Upper lobe of right lung (tissue), 1 donor: Measurements from ENCODE around the gene FREY1. TPM values are rescaled to one million over a fixed set of nuclear protein-coding genes. Genes with fewer than 3 reads are reported as not detected.

Experiments
- ATAC-seq: fragments of 200-7000 bp; cut with Tn5 transposase; one replicate; pipeline ENCODE4 v1.9.1; 2020; ENCODE audit warnings: mild to moderate bottlenecking, moderate library complexity
- DNase-seq: peaks from one replicate; pipeline ENCODE4 v3.0.0-alpha.2; 2020
- H3K27ac ChIP-seq: fragments of 200-600 bp; one replicate; pipeline ENCODE4 v1.8.0; 2022
- H3K27me3 ChIP-seq: fragments of 200-600 bp; one replicate; pipeline ENCODE4 v1.8.0; 2022; ENCODE audit warnings: mild to moderate bottlenecking
- H3K36me3 ChIP-seq: fragments of 200-600 bp; one replicate; pipeline ENCODE4 v1.8.0; 2022
- H3K4me1 ChIP-seq: fragments of 200-600 bp; one replicate; pipeline ENCODE4 v1.8.0; 2022
- H3K4me3 ChIP-seq: fragments of 200-600 bp; one replicate; pipeline ENCODE4 v1.8.0; 2022; ENCODE audit warnings: mild to moderate bottlenecking
- H3K9me3 ChIP-seq: fragments of 200-600 bp; one replicate; pipeline ENCODE4 v1.8.0; 2022
- intact Hi-C: fragments of 100-400 bp; cut with DNase I; formaldehyde crosslinking; loops from one replicate; pipeline ENCODE4 v1.11.0; 2022
- long read RNA-seq: library from polyadenylated mRNA; unstranded; transcript quantifications from one replicate; pipeline ENCODE4 v2.0.0, GENCODE V29; 2021
- total RNA-seq: library from RNA; stranded (reverse); fragmentation: NEBNext Ultra II Directional; extraction: Animal tissue kit (Norgen Biotek cat#: 25700); gene quantifications from one replicate; pipeline ENCODE4 v1.2.1, GENCODE V29; 2021
- TF ChIP-seq, protein P1 (sequence below): fragments of 200-600 bp; IDR thresholded peaks from one replicate; pipeline ENCODE4 v1.8.0; 2022; ENCODE audit warnings: antibody characterized with exemption
- donor health status: DM: no; HTN: yes; CAD: no; lungs with severe emphysema.

The FREY1 gene, protein sequence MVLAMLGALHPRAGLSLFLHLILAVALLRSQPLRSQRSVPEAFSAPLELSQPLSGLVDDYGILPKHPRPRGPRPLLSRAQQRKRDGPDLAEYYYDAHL
- 0.75 TPM for total RNA-seq
- long read RNA-seq = 0 reads

DNA sequence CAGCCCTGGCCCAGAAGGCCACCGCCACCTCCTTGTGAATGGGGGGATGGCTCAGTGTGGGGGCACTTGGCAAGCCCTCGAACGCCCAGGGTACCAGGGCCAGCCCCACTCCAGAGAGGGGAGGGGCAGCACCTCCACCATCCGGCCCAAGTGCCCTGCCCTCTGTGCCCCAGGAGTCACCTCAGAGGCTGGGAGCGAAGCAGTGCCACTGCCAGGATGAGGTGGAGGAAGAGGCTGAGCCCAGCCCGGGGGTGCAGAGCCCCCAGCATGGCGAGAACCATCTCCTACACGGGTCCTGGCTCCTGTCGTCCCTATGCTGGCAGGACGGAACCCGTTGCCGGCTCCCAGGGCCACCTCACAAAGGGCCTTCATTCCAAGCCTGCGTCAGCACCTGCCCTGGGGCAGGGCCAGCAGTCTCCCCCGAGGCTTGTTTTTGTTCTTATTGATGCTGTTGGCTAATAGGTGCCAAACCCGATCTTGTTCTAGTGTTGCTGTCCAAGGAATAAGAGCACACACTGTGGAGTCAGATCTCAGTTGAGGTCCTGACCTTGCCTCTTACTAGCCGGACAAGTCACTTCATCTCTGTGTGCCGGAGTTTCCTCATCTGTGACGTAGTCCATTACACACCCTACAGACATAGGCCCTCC, at the start of gene FREY1:
TSS of gene FREY1 (minus strand) at position 307 of the 647 bp plus-strand sequence. CDS start at position 281, 26 bp downstream.
- peaks cover 31% of the 10 kb centered on the region for H3K36me3 ChIP-seq
- ATAC-seq = no peak
- TF ChIP-seq, protein P1, sequence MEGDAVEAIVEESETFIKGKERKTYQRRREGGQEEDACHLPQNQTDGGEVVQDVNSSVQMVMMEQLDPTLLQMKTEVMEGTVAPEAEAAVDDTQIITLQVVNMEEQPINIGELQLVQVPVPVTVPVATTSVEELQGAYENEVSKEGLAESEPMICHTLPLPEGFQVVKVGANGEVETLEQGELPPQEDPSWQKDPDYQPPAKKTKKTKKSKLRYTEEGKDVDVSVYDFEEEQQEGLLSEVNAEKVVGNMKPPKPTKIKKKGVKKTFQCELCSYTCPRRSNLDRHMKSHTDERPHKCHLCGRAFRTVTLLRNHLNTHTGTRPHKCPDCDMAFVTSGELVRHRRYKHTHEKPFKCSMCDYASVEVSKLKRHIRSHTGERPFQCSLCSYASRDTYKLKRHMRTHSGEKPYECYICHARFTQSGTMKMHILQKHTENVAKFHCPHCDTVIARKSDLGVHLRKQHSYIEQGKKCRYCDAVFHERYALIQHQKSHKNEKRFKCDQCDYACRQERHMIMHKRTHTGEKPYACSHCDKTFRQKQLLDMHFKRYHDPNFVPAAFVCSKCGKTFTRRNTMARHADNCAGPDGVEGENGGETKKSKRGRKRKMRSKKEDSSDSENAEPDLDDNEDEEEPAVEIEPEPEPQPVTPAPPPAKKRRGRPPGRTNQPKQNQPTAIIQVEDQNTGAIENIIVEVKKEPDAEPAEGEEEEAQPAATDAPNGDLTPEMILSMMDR = no peak

DNA sequence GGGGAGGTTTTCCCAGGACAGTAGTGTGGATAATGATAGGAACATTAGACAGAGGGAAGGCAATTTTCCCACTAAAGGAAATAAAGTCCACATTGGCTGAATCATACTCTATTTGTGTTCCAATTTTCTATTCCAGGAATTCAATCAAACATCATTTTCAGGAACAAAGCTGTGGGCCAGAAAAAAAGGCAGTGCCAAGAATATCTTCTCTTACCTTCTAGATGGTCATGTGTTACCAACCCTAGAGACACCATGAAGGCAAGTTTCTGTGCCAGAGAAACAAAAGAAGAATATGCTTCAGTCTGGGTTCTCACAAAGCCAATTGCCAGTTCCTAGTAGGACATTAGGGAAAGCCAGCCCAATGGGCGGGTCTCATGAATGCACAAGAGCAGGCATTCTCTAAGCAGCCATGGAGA, 42.9 kb upstream of the FREY1 start:
- Histone ChIP-seq H3K9me3 (no peaks in the 10 kb centered on the region), H3K27me3 (no peaks in the 10 kb centered on the region), H3K27ac (no peak overlapping the region), H3K4me1 (no peaks in the 10 kb centered on the region), H3K36me3 (peaks cover 91% of the 10 kb centered on the region), H3K4me3 (no peak overlapping the region)
- intact Hi-C loops = no loop called here
- DNase-seq (no peak), ATAC-seq (no peak)
- TF ChIP-seq, protein P1 = no peak

More for the DNA sequence above, at the start of gene FREY1:
- no peak for DNase-seq
- no peaks in the 10 kb centered on the region for H3K4me1 ChIP-seq
- no peak within 1 kb of the TSS for H3K4me3 ChIP-seq
- no peaks in the 10 kb centered on the region for H3K9me3 ChIP-seq
- intact Hi-C loops = no loop called here
- H3K27ac ChIP-seq = no peak within 1 kb of the TSS
- no peaks in the 10 kb centered on the region for H3K27me3 ChIP-seq

DNA sequence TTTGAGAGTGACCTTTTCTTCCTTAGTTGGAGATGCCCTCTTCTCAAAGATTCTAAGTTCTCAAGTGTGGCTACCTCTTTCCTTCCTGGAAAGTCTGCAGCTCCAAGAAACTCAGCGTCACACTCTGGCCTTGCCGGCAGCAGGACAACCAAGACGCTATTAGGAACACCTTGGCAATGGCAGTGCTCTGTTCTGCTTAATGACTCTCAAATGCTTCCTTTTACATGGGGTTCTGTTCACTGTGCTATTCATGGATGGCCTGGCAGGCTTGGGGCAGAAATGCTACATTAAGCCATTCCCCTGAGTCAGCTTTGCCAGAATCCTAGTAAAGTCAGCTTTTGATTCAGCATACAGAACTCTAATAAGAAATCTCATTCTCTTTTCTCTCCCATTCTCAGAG, 41.3 kb upstream of the FREY1 start:
- DNase-seq = no peak
- ATAC-seq = no peak
- no peak overlapping the region for H3K27ac ChIP-seq
- no peaks in the 10 kb centered on the region for H3K4me1 ChIP-seq
- intact Hi-C loops = no loop called here
- no peaks in the 10 kb centered on the region for H3K27me3 ChIP-seq
- peaks cover 97% of the 10 kb centered on the region for H3K36me3 ChIP-seq
- no peak overlapping the region for H3K4me3 ChIP-seq
- TF ChIP-seq, protein P1 = no peak
- no peaks in the 10 kb centered on the region for H3K9me3 ChIP-seq

DNA sequence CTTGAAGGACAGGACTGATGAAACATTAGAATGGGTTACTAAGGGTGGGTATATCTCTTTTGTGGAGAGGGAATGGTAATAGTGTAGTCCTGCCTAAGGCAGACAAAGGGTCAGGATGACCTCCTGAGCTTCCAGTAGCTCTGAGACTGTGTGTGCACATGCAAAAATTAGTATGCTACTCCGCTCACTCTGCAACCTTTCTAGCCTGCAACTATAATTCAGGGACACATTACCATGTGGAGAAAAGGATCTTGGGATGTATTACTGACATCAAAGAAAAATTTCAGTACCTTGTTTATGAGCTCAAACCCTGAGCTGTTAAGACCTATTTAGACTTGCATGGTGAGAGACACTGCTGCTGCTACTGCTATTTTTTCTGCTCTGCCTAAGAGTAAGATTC, 40.8 kb upstream of the FREY1 start:
- Histone ChIP-seq H3K36me3 (peaks cover 96% of the 10 kb centered on the region), H3K27ac (no peak overlapping the region), H3K4me3 (no peak overlapping the region), H3K27me3 (no peaks in the 10 kb centered on the region), H3K4me1 (no peaks in the 10 kb centered on the region), H3K9me3 (no peaks in the 10 kb centered on the region)
- TF ChIP-seq, protein P1 = no peak
- DNase-seq (no peak), ATAC-seq (no peak)
- intact Hi-C loops = no loop called here

DNA sequence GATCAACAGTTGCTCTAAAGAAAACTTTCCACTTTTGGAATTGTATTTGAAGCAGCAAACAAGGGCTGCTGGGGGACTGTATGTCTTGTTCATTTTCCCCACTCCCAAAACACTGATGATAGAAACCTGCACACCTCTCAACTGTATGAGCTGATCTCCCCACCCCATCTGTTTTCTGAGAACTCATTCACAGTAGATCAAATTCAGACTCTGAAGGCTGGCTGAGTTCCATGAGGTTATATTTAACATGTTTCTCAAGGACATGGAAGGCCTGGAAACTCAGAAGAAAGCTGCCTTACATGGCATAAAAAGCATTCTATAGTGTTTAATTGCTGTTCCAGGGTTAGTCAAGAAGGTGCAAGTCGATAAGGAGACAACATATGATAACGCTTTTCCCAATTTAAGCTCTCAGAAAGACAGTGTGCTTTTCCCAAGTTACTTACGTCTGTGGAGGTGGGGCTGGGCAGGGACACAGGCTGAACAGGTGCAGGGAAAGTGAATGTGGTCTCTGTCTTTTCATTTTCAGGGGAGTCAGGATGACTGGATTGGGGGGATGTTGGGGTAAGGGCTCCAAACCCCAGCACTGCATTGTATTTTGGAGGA, 38.4 kb upstream of the FREY1 start:
- Histone ChIP-seq H3K4me3 (no peak overlapping the region), H3K27ac (no peak overlapping the region), H3K36me3 (peaks cover 88% of the 10 kb centered on the region), H3K4me1 (no peaks in the 10 kb centered on the region), H3K27me3 (no peaks in the 10 kb centered on the region), H3K9me3 (no peaks in the 10 kb centered on the region)
- TF ChIP-seq, protein P1 = no peak
- intact Hi-C loops = no loop called here
- no peak for DNase-seq
- ATAC-seq = no peak
